HG03064 (cell line): Measurements from ENCODE around the gene CMPK2.

Experiments
- ATAC-seq: cut with Tn5 transposase; IDR thresholded peaks from one replicate; pipeline ENCODE4 v1.9.1; 2021; ENCODE audit warnings: low read depth; ENCODE audit not compliant: unreplicated experiment

Gene CMPK2

DNA sequence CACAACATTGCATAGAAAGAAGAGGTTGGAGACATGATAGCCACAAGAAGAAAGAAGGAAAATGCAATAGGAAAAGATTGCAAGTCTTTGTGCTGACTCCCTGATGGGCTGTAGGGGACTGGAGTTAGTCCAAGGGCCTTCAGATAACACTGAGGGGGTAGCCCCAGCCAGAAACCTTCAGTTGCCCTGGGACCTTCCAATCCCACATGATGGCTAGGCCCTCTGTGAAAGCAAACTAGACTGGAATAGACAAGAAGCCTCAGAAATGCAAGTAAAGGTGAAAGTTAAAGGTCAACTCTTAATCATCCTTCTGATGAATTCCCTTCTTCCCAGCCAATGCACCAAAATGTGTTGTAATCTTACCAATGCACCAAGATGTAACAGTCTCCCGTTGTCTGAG lies 19.2 kb downstream of the CMPK2 start:
- no peak for ATAC-seq

DNA sequence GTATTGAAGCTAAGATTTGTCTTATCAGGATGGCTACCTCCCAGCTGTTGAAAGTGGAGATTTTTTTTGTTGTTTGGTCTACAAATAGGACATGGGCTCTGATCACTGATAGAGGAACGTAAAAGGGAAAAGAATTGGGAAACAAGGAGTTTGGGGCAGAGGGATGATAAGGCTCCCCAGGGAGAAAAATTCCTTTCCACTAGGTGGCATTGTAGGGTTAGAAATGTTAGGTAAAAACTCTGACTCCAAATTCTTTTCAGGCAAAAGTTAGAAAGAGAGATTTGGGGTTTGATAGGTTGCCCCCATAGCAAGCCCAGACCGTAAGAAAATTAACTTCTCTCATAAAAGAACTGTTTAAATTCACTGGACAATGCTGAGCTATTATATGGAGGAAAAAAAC lies 19.8 kb downstream of the CMPK2 start:
- no peak for ATAC-seq

DNA sequence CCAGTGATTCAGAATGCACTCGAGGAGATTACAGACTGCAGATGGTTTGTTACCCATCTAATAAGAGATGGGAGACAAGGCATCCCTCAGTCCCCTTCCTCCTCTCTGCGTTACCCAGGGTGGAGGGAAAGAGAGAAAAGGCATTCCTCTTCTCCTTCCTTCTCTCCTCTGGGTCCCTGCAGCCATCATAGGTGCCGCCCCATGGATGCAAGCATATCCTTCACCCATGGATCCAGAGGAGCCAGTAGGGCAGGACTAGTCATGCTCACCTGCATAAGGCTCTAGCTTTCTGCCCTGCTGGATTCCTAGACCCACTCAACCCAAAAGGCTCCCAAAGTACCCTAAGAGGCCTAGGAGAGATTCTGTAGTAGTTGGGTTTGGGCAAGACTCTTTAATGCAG lies 20.4 kb downstream of the CMPK2 start:
- no peak for ATAC-seq

DNA sequence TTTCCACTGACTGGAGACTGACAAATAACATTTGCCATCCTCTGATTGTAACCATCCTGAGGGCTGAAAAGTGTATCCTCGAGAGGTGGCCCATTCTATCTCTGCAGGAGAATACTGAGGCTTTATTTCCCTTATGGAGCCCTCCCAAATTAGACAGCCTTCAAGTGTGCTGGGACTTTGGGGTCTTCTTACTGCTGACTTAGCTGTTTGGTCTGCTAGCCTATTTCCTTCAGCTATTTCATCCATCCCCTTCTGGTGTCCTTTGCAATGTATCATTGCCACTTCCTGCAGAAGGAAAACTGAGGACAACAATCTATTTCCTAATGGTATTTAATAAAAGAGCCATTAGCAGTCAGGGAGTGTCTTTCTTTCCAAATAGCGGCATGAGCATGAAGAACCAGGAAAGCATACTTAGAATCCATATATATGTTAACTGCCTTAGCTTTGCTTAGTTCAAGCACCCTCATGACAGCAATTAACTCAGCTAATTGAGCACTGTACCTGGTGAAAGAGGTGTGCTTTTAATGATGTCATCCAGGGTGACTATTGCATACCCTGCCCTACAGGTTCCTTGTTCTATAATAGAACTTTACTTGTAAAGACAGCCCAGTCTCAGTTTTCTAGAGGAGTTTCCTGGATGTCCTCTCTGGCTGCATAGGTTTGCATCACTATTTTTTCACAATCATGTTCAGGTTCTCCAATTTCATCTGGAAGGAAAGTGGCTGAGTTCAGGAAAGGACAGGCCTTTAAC lies 24.0 kb downstream of the CMPK2 start:
- ATAC-seq = no peak

DNA sequence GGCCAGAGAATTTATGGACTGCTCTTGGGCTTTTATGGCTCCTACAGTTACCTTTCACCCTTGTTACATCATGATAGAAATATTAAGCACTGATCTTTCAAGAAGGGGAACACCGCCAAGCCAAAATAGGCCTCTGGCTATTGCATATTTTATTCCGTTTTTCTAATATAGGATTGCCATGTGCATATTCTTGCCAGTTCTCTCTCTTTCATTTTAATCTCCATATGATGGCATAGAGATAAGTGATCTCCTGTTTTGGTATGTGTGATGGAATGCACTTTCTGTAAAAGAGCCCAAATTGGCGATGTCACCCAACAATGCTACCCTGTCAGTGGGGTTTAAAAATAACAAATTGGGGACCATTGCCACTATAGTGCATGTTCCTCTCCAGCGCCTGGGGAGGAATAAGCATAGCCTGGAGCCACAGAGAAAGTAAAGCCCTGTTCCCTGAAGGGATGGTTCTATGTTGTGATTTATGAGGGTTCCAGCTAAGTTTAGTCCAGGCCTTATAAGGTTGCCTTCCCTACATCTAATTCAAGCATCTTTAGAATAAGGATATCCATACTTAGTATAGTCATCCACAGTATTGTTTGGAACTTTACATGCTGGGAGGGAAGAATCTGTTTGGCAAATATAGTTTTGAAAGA lies 26.9 kb downstream of the CMPK2 start:
- ATAC-seq = no peak

DNA sequence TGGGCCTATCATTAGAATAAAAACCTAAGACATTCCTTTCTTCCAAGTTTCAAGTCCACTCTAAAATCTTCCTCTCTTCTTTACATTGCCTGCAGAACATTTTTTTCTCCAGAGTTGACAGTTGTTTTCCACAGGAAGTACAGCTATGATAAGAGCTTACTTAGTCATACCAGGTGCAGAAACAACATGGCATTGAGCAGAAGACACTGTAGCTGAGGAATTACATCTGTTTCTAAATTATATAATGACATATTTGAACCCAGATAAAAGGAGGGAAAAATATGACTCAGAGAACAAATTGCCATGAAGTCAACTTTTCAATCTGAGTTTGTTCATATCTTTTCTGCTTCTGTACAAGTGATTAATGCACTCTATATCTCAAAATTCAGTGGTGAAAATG lies 30.2 kb downstream of the CMPK2 start:
- no peak for ATAC-seq

DNA sequence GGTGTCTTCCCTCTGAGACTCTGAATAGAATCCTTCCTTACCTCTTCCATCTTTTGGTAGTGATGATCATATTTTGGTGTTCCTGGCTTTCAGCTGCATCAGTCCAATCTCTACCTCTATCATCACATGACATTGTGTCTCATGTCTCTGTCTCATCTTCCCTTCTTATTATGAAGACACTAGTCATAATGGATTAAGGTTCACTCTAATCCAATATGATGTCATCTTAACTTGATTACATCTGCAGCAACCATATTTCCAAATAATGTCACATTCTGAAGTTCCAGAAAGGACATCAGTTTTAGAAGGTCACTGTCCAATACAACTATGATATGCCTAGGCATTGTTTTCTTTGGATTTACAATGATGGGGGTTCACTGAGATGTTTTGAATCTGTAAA lies 31.5 kb downstream of the CMPK2 start:
- no peak for ATAC-seq

DNA sequence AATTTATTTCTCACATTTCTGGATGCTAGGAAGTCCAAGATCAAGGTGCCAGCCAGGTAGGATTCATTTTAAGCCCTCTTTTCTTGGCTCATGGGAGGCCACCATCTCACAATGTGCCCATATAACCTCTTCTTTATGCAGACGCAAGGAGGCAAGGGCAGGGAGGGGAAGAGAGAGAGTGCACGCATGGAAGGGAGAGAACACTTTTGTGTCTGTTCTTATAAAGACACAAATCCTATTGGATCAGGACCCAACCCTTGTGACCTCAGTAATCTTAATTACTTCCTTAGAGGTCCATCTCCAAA lies 32.5 kb downstream of the CMPK2 start:
- ATAC-seq = no peak

DNA sequence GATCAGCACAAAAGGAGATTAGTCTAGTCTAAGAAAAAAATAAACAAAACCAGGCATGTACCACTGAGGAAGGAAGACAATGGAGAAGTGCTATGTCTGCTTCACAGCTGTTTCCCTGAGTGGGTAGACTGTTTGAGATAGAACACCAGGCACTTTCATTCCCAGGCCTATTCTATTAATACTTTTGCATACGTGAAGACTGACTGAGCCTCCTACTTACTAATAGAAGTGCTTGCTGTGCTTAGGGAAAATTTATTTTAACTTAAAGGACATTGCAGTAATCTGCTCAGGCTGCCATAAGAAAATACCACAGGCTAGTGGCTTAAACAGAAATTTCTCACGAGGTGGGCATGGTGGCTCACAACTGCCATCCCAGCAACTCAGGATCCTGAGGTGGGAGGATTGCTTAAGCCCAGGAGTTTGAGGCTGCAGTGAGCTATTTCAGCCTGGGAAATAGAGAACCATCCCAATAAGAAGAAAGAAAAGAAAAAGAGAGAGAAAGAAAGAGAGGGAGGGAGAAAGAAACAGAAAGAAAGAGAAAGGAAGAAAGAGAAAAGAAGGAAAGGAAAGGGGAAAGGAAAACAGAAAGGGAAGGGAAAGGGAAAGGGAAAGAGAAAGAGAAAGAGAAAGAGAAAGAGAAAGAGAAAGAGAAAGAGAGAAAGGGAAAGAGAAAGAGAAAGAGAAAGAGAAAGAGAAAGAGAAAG lies 33.0 kb downstream of the CMPK2 start:
- no peak for ATAC-seq

DNA sequence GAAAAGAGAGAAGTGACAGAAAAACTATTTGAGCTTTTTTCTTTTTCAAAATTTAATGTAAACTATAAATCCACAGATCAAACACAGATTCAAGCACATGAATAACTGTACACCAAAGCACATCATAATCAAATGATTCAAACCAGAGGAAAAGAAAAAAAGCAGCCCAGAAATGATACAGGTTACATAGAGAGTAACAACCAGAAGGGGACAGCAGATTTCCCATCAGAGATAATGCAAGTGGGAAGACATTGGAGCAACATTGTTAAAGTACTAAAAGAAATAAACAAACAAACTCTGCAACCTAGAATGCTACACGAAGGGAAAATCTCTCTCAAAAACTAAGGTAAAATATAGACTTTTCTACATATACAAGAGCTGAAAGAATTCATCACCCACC lies 34.5 kb downstream of the CMPK2 start:
- no peak for ATAC-seq

DNA sequence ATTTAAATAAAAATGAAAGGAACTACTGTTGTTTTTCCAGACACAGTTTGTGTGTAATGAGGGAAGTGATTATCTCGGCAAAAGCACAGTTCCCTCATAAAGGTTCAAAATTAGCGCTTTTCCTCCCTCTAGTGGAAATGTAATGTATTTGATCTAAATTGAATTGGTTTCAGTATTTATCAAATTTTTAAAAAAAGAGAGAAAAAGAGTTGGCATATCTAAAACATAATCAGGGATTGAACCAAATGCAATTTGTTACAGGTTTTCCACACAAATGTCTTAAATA lies 37.5 kb downstream of the CMPK2 start:
- ATAC-seq = no peak

DNA sequence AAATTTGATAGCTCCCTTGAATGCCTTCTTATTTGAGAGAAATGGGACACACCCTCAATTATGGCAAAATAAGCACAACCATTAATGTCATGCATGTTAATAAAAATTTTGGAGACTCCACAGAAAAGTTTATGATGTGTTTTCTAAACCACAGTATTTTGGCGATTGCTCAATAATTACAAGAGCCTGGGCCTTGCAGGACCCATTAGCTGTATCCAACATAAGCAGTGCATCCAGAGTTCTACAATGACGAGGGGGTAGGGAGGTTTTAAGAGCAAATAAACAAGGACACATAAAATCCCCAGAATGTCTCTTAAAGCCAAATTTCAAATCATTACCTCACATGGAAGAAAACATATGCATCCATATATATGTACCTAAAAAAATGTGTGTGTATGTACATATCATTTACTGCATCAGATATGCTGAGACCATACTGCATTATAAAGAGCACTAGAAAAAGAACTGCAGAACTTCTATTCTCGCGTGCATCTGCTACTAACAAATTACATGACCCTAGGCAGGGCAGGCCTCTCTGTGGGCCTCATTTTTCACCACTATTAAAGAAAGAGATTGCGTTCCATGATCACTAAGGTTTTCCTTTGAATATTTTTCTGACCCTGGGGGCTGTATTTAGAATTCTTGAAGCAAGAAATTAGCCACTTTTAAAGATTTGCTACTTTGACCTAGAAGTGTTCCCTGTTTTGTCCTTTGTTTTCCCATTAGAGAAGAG lies 38.0 kb downstream of the CMPK2 start:
- ATAC-seq = no peak

DNA sequence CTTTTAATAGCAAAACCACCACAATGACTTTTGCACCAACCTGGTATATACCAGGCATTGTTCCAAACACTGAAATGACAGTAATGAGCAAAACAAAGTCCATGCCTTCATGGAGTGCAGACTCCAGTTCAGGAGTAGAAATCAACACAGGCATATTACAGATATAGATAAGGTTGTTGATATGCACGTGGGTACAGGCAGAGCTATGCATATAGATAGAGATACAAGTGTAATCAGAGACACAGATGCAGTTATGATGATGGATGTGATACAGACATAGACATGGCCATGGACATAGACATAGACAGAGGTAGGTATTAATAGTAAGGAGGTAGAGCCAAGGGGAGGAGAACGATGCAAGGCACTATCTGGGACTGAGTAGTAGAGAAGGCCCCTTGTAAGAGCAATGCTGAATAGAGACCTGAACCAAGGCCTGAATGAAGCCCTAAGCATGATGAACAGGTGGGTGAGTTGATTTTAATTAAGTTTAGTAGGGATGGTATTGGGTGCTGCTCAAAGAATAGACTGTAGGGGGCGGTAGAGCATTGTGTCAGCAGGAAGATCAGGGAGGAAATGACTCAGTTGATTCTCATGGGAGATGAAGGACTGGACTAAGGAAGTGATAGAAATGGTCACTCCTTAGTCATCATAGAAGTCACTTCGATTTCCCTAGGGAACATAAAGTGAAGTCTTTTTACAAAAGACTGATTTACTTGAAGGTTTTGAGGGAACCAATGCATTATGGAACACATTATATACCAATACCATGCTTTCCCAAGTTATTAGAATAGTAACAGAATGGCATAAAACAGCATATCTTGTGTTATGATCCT lies 39.4 kb downstream of the CMPK2 start:
- peak; percentile 94 for ATAC-seq

DNA sequence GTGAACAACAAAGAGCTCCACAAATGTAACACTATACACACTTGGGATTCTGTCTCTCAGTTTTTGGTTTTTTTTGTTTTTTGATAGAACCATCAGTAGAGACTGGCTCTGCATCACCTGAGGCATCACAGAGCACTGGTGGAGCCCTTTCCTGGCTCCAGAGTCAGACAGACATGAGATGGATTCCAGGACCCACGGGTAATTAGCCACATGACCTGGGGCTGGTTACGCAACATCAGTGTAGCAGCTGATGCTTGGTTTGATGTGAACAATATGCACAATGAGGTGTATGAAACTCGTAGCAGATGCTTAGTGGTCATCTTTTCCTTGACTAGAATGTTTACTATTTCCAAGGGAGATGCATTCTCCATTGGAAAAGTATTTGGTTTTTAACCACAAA lies 40.7 kb downstream of the CMPK2 start:
- ATAC-seq = no peak

DNA sequence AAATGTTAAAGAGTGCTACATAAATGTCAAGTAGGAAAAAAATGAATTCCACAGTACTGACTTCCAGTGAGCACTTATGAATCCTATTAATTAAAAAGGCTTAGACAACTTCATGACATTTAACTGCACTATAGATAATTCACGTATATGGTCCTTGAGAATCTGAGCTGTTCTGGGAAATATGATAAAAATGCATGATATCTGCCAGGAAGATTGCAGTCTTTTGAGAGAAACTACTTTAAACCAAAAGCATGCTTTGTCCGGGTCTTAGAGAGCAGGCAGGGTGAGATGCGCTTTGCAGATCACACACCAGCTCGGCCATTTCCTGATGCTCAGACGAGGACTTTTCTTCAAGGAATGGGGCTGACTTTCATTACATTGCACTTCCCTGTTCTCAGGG lies 42.6 kb downstream of the CMPK2 start:
- ATAC-seq = no peak

DNA sequence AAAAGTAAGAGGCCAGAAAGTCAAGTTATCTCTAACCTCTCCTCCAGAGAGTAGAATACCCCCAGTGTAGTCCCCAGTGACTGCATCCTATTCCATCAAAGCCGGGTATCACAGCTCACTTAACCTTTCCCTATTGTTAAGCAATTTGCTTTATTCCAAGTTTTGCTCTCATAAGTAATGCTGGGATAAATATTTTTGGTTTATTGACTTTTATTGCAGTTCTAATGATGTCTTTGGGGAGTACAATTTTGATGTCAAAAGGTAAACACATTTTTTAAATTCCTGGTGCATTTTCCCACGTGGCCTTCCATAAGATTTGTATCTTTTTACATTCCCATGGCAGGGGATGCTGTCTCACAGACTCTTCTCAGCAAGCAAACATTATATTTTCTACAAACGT lies 43.3 kb downstream of the CMPK2 start:
- no peak for ATAC-seq

DNA sequence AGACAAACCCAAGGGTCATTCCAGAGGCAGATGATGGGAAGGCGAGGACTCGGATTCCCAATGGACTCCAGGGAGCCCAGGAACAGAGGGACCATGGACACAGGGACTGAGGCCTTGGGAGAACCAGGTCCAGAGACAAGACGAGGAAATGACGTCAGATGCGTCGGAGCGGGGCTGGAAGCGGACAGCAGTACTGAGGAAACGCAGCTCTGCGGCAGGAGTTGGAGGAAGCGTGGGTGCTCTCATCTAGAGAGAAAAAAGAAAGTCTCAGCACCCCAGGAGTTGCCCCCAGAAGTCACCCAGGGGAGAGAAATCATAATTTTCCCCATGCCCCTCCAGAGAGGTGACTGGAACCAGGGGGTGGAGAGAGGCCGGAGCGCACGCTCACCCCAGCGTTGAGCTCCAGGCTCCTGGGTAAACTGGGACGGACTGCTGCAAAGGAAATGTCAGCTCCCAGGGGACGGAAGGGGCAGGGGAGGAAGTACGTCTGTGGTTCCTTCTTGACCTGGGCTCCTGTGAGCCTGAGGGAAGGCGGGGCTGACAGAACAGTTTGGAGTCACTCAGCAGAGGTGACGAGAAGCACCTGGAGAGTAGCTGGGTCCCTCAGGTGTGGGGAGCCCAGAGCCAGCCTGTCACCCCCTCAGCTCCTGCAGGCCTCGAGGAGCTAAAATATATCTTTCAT lies 44.7 kb downstream of the CMPK2 start:
- no peak for ATAC-seq

DNA sequence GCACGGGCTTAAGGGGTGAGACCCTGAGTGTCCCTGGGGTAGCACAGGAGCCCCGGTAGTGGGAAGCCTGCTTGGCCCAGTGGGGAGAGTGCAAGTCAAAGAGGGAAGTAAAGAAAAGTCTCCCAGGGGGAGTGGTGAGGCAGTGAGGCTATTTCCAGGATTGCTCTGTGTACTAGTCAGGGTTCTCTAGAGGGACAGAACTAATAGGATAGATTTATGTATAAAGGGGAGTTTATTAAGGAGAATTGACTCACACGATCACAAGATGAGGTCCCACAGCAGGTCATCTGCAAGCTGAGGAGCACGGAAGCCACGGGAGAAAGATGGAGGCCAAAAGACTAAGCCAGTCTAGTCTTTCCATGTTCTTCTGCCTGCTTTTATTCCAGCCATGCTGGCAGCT lies 45.5 kb downstream of the CMPK2 start:
- no peak for ATAC-seq

DNA sequence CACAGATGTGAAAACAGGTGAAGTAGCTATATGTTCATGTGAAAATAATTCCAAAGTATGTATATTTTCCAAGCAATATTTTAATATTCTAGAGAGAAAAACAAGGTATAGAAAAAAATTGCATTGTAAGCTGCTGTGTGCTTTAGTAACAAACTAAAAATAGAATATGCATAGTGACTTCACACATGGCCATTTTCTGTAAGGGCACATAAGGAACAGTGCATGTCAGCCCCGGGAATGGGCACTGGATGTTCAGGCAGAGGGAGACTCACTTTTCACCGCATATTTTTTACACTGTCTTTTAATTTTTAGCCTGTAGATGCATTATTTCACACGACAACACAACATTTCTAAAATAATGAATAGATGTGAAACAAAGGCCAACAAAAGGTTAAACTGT lies 46.0 kb downstream of the CMPK2 start:
- no peak for ATAC-seq

DNA sequence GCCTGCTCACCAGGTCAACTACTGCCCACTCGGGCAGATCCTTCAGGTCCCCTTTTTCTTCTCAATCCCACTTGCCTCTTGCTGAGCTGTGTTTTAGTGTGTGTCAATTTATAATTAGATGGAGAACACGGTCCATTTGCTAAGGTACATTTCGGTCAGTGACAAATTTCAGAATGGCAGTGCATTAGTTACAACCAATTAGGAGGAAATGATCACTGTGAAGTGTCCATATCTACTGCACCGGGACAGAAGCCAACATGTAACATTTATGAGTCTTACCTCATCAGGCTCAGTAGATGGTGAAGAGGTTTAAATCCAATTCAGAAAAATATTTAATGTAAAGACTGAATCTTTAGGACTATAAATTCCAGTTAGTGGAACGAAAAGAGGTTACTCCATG lies 47.7 kb downstream of the CMPK2 start:
- ATAC-seq = no peak
